ENCODE results near the gene CDC20.
"Not testable (repeated sequence)": the region's sequence is repeated elsewhere in the genome, so short reads cannot be mapped to it uniquely, and the experiment has no call there.

The CDC20 gene

DNA sequence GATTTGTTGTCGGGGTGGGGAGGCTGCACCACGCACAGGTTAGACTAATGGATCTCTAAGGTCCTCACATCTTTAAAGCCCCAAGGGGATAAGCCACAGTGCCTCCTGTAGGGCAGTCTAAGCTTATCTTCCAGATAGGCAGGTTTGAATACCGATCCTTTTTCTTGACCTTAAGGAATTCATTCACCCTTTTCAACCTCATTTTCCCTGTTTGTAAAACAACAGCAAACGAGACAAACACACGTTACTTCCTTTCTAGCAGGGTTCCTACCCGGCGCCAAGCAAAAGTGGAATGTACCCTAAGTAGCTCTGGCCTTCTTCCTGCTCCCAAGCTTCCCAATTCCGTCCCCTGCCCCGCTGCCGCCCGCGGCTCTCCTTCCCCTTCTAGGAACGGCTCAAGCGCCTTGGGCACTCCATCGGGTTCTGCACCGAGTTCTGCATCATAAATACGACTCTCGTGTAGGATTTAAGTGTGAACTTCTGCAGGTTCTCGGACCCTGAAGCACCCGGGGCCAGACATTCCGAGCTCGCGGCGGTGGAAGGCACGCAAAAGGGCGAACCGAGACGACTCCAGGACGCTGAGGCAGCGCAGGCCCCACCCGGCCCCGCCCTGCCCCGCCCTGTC, 548 bp upstream of the CDC20 start:
- peak; percentile 27 for DNase-seq (ENCODE audit: low read depth)

DNA sequence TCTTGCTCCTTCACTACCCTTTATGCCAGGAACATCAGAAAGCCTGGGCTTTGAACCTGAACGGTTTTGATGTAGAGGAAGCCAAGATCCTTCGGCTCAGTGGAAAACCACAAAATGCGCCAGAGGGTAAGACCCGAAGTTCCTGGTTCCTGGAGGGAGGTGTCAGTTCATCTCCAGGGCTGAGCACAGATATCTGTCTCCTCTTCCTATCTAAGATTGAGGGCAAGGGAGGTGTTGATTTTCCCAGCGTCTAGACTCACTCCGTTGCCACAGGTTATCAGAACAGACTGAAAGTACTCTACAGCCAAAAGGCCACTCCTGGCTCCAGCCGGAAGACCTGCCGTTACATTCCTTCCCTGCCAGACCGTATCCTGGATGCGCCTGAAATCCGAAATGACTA, 915 bp downstream of the CDC20 start:
- no peak for DNase-seq (ENCODE audit: low read depth)

DNA sequence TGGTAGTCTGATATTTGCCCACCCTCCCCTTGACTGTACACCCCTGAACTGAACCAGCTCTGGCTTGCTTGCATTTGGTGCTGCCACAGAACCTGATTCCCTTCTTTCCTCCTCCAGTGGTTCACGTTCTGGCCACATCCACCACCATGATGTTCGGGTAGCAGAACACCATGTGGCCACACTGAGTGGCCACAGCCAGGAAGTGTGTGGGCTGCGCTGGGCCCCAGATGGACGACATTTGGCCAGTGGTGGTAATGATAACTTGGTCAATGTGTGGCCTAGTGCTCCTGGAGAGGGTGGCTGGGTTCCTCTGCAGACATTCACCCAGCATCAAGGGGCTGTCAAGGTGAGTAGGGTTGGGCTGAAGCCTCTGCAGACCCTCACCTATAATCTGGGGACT, 1.8 kb downstream of the CDC20 start:
- DNase-seq (ENCODE audit: low read depth): no peak

DNA sequence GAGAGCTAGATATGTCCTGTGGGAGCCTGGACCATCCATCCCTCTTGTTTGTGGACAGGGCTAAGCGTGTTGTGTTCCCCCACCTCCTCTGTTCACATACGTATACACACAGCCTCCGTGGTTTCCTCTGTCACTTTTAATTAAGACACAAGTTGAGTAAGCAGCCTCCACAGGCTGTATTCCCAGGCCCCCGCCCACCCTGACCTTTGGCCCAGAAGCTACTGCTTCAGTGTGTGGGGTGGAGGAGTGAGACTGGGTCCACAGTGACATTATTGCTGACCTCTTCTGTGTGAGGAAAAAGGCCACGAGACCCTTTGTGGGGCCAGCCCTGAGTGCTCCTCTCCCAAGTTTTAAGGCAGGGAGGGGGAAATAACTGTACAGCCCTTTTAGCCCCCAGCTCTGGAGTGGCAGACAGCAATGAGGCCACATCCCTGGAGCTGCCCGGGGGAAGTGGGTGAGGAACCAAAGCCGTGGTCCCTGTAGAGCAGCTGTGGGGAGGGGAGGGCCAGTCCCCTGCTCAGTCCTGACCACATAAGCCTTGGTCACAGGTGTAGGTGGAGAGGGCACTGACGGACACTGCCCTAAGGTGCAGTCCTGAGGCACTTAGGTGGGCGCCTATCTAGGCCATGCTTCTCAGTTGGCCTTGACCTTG, 4.6 kb downstream of the CDC20 start:
- DNase-seq (ENCODE audit: low read depth): no peak

DNA sequence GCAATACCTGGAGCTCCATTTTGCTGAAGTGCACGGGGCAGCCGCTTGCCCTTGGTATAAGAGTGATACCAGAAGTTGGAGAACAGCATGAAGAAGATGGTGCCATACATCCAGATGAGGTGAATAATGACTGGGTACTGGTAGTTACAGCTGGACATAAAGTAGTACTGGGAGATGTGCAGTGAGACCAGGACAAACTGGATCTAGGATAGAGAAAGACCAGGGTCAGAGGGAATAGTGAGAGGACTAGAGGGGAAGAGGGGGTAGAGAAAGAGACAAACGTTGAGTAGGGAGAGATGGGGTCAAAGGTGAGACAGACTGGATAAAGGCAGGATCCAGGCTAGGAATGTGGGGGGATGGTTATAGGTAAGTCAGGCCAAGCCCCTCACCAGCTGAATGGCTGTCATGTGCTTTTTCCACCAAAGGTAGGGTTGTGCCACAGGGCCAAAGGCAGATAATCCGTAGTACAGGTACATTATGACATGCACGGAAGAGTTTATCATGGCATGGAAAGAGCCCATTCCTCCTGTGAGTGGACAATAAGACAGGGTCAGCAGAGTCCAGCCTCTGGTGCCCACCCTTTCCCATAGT, 5.2 kb downstream of the CDC20 start:
- DNase-seq (ENCODE audit: low read depth): no peak

DNA sequence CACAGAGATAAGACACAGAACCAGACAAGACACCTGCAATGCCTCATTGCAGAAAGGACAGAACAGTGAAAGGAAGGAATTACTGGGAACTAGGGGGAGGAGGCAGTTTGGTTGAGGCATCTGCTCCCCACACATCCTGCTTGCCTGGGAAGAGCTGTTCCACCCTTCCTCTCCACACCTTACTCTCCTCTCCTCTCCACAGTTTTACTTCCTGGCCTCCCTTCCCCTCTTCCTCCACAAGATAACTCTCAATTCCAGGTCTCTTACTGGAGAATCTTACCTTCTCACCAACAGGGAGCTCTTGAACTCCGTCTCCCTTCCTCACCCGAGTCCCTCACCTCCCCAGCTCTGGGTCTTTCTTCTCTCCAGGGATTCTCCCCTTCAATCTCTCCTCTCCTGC, 6.9 kb downstream of the CDC20 start:
- DNase-seq (ENCODE audit: low read depth): no peak

DNA sequence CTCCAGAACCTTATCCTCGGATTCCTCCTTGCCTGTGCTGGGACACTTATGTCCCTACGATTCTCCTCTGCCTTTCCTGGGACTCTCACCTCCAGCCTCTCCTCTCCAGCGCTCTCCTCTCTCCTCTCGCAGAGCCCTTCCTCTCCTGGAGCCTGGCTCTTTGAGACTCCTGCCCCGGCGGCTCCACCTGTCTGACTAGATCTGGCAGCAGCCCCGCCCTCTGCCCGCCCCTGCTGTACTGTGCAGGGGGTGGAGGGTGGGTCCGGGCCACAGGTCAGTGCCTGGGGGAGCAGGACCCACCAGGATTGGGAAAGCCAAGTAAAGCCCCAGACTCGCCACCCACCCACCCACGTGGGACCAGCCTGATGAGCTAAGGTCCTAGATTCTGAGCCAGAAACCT, 7.4 kb downstream of the CDC20 start:
- DNase-seq (ENCODE audit: low read depth): no peak

DNA sequence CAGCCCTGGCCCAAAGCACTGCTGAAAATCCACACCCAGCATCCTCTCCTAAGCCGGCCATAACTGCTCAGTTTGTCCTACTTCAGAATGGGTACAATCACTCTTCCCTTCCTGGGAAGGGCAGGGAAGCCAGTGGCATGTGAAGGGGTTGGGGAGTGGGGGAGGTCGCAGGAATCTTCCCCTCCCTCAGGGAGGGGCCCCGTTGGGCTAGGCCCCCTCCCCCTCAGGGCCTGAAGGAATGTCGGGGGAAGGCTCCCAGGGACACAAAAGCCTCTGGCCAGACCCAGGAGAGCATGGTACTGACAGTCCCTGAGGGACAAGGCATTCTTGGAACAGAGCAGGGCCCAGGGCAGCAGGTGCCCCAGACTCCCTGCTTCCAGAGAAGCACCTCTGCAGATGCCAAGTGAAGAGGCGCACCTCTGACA, 7.8 kb downstream of the CDC20 start:
- no peak for DNase-seq (ENCODE audit: low read depth)

DNA sequence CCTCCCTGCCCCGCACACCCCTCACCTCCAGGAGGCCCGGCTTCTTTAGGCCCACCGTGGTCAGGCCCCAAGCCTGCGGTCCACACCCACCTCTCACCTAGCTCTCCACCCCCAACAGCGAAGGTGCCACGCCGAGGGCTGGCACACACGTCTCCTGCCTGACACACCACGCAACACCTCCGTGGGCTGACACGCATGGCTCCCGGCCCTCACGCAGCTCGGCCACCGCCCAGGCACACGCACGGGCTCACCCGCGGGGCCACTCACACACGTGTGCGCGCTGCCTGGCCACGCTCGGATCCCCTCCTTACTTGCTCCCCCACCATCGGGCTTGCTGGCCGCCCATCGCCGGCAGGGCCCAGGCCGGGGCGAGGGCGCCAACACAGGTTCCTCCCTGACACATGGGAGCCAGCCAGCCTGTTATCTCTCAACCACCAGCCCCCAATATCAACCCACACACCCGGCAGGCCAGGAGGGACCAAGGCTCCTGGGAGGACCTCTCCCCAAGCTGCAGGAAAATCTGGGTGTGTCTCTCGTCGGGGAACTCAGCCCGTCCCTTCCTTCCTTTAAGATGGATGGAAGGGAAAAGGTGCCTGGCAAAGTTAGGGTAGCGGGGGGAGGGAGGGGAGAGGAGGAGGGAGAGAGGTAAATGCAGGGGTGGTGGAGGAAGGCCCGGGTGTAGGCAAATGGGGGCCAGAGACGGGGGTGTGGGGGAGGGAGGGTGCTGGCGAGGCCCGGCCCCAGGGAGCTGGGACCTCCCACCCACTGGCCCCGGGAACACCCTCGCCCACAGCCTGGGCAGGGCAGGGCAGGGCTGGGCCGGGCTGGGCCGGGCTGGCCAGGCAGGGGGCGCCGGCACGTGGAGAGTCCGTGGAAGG, 8.5 kb downstream of the CDC20 start:
- no peak for DNase-seq (ENCODE audit: low read depth)

DNA sequence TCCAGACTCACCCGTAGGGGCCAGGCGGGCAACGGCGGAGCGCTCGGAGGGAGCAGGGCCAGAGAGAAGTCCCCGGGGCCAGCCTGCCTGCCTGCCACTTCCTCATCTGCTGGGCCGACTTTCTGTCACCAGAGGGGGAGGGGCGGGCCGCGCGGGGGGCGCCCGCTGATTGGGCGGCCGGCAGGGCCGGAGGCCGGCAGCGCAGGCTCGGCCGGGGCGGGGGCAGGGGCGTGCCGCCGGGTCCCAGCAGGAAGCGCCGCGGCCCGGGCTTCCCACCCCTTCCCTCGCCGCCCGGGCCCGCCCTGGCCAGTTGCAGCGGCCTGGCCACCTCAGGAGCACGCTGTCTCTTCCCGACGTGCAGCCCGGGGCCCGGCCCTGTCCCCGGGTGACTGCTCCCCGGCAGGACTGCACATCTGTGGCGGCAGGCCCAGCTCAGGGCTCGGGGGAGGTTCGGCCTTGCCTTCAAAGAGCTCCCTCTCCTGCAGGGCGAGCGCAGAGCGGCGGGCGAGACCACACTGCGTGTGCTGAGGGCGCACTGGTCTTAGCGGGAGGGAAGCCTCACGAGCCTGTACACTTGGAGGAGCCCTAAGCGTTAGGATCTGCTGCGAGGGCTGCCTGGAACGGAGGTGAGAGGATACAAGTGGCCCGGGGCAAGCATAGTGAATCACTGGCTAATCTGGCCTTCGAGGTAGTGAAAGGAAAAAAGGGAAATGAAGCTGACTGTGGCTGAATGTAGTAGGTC, 9.3 kb downstream of the CDC20 start, which contains the start of gene ELOVL1:
Gene ELOVL1, minus strand, starts transcription at position 108 of the 742 bp plus-strand sequence. CDS start 2,402 bp downstream, outside the sequence.
- DNase-seq (ENCODE audit: low read depth): peak; percentile 49

DNA sequence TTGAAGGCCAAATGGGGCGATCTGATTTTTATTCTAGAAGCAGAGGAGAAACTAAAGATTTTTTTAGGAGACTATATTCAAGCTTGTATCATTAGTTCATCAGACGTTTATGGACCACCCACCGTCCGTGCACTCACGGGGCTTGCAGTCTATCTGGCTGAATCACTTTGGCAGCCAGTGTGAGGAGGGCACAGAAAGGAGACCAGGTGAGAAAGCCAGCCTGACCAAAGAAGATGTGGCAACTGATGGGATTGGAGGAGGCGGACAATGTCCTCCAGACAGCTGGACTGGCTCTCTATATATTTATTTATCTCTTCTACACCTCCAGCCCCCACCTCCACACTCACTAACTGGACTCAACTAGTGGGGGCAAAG, 9.9 kb downstream of the CDC20 start:
- DNase-seq (ENCODE audit: low read depth): no peak

DNA sequence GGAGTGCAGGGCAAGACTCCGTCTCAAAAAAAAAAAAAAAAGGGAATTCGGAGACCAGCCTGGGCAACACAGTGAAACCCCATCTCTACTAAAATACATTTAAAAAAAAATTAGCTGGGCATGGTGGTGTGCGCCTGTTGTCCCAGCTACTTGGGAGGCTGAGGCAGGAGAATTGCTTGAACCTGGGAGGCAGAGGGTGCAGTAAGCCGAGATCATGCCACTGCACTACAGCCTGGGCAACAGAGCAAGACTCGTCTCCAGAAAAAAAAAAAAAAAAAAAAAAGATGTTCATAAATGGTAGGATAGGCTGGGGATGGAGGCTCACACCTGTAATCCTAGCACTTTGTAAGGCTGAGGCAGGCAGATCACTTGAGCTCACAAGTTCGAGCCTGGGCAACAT, 11.0 kb downstream of the CDC20 start:
- DNase-seq (ENCODE audit: low read depth): not testable (repeated sequence)

DNA sequence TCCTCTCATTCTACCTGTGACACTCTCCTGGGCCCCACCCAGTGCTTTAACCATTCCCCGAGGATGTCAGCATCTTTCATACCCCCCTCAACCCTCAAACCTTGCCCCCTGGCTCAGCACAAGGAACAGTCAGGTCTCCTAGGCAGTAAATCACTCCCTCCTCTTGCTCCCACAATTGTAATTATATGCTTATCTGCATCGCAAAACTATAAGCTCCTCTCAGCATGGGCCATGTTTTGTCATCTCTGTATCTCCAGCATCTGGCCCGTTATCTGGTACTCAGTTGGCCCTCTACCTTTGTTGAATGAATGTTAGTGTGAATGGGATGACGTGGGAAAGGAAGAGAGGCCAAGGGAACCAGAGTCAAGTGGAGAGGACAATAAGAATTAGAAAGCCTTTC, 11.8 kb downstream of the CDC20 start:
- no peak for DNase-seq (ENCODE audit: low read depth)

DNA sequence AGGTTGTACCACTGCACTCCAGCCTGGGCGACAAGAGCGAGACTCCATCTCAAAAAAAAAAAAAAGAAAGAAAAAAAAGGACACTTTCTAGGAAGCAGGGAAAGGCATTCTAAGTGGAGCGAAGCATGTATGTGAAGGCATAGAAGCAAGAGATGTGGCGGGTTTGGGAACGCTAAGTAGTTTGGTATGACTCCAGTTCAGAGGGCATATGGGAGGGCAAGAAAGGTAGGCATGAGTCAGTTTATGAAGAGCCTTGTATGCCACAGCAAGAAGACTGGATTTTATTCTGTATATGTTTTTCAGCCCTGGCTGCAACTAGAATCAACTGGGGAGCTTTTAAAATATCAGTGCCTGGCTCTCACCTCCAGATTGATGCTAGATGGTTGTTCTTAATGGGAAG, 13.4 kb downstream of the CDC20 start:
- no peak for DNase-seq (ENCODE audit: low read depth)

DNA sequence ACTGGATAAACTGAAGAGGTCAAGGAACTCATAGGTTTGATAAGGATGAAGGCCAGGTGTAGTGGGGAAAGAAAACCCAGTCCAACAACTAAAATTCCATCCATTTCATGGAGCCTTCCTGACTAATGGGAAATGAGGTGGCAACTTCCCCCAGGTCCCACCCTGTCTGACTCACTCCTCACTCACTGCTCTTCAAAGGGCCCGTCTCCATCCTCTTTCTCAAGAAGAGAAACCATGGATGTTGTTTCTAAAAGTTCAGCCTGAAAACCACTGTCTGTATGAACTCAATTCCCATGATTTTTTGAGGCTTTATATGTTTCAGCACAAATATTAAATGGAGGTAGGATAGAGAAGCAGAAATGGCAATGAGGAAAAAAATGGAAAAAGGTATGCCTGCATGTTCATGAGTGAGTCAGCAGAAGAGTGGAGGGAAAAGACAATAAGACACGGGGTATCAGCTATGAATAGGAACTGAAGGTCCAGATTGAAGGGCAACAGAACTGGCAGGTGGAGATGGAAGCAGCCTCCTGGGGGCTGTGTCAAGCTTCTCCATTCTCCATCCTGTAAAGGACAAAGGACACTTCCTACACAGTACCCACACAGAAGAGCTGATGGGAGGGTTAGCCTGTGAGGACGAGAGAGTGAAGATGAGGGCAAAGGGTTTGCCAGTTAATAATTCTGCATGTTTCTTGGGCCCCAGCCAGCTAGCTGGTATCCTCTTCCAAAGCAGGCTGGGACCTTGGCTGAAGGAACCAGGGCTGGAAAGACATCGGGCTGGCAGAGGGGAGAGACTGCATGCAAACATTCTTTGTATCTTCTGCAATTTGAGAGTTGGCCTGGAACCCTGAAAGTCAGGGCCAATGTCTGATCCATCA, 14.5 kb downstream of the CDC20 start:
- DNase-seq (ENCODE audit: low read depth): peak; percentile 45

DNA sequence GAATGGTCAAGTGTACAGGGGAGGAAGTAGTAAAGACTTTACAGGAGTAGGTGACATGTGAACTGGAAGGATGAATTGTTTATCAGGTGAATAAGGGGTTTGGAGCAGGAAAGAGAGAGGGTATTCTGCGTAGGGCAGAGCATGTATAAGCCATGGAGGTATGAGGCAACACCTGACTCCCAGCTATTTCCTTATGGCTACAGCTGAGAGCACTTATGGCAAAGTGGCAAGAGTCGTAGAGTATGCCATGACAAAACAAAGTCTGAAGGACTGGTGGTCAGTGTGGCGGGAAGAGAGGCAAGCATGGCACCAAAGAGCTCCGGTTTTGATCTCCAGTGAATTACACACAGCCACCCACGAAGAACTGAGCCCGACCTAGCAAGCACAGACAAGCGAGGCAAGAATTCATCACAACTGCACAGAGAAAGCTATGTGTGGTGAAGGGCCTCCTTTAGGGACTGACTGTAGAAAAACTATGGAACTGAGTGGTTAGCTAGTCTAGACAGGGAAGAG, 18.0 kb downstream of the CDC20 start:
- DNase-seq (ENCODE audit: low read depth): no peak

DNA sequence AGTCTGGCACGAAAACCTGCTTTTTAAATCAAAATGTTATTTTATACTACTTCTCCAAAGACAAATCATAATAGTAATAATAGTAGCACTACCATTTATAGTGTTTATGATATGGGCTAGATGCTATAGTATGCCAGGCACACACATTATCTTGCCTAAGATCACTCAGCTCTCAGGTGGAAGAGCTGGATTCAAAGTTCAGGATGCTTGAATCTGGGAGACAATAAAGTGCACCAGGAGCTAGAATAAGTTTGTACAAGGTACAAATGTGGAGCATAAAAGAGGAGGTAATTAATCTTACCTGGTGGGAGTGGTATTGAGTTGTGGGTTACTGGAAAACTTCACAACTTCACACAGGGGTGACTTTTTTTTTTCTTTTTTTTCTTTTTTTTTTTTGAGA, 19.1 kb downstream of the CDC20 start:
- DNase-seq (ENCODE audit: low read depth): no peak

DNA sequence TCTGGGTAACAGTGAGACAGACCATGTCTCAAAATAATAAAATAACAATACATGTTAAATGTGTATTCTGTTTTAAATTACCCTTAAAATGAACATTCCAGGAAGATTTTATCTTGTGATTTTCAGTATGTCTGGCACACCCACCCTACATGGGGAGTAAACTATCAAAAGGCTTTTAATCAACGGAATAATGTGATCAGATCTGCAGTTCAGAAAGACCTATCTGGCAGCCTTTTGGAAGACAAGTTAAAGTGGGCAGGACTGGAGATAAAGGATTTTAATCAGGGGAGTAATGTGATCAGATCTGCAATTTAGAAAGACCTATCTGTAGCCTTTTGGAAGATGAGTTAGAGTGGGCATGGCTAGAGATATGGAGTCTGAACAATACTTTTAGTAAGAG, 20.7 kb downstream of the CDC20 start:
- no peak for DNase-seq (ENCODE audit: low read depth)

DNA sequence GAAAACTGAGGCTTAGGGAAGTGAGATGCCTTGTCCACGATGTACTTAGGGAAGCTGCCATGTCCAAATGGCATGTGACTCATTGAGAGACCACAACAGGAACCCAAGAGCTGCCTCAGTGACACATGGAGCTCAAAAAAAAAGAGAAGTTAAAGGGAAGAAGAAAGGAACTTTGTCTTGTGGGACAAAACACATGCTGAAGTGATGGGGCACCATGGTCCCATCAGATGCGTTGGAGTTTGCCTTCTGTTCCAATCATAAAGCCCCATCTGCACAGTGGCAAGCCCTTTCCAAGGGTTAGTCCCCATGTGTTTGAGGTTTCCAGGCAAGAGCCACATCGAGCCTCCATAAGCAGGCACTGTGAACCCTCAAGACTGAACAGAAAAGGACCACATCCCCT, 22.8 kb downstream of the CDC20 start:
- DNase-seq (ENCODE audit: low read depth): no peak

DNA sequence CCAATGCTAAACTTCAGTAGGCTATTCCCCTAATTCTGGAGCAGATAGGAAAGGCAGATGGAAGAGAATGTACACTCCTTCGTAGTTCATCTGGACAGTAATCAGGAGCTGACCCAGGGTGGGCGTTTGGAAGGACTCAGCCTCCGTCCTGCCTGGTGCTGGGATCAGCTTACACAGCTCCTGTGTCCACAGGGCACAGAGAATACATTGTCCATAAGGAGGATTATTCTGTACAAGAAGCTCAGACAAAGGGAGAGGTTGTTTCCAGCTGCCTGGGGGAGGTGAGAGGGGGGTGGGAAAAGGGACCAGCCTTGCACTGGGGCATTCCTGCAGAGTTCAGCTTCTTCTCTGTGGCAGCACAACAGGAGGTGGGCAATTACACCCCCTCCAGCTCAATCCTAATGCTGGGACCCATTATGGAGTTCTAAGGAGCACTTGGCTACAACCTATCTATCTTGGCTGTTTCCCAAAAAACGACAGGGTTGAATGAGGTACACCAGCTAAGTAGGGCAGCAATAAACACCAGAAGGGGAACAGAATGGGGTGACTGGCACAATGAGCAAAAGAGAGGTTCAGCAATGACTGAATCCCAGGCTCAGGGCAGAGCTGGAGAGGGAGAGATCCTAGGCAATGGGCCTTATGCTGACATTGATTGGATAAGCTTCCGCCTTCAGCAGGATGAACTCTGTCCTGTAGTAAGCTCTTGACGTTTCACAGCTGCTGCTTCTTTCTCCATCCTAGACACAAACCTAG, 23.4 kb downstream of the CDC20 start:
- no peak for DNase-seq (ENCODE audit: low read depth)
